ENCODE measurements around the gene LRGUK. TPM values are rescaled to one million over a fixed set of nuclear protein-coding genes. Genes with fewer than 3 reads are reported as not detected.

The LRGUK gene
- total RNA-seq, 4 donors from 2014 or later: 0.48 to 9.4 (median 3.3) TPM

- in situ Hi-C loops (cut with MboI; ENCODE audit: low pct_ligation_motif_present in 1 of 4, low pct_unique_long_range_greater_than_20kb in 1 of 4, low sequenced_read_pairs in 3 of 4): no loop called here
- H3K36me3 ChIP-seq: no peaks in the 10 kb centered on the region
- H3K4me1 ChIP-seq: no peaks in the 10 kb centered on the region
- no peak overlapping the region for H3K27ac ChIP-seq
- WGBS, 2 donors (ENCODE audit: low coverage in 1 of 2): 68 to 74% methylated on average over 2 of the region's 2 CpGs
- no peak for DNase-seq
- H3K4me3 ChIP-seq: no peak overlapping the region
- H3K27me3 ChIP-seq: no peaks in the 10 kb centered on the region
- no peaks in the 10 kb centered on the region for H3K9me3 ChIP-seq
- intact Hi-C loops (cut with DNase I; ENCODE audit: low total_unique reads): no loop called here
- TF ChIP-seq, protein P1, sequence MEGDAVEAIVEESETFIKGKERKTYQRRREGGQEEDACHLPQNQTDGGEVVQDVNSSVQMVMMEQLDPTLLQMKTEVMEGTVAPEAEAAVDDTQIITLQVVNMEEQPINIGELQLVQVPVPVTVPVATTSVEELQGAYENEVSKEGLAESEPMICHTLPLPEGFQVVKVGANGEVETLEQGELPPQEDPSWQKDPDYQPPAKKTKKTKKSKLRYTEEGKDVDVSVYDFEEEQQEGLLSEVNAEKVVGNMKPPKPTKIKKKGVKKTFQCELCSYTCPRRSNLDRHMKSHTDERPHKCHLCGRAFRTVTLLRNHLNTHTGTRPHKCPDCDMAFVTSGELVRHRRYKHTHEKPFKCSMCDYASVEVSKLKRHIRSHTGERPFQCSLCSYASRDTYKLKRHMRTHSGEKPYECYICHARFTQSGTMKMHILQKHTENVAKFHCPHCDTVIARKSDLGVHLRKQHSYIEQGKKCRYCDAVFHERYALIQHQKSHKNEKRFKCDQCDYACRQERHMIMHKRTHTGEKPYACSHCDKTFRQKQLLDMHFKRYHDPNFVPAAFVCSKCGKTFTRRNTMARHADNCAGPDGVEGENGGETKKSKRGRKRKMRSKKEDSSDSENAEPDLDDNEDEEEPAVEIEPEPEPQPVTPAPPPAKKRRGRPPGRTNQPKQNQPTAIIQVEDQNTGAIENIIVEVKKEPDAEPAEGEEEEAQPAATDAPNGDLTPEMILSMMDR (IDR thresholded peaks at IDR 0.05): no peak
- TF ChIP-seq POLR2A (IDR thresholded peaks at IDR 0.05) (no peak), EP300 (IDR thresholded peaks at IDR 0.05; ENCODE audit: low read depth) (no peak), POLR2AphosphoS5 (IDR thresholded peaks at IDR 0.05) (no peak)
Observed at GRCh38 chr7:134245253-134245652, 118.1 kb downstream of the LRGUK start.

DNA sequence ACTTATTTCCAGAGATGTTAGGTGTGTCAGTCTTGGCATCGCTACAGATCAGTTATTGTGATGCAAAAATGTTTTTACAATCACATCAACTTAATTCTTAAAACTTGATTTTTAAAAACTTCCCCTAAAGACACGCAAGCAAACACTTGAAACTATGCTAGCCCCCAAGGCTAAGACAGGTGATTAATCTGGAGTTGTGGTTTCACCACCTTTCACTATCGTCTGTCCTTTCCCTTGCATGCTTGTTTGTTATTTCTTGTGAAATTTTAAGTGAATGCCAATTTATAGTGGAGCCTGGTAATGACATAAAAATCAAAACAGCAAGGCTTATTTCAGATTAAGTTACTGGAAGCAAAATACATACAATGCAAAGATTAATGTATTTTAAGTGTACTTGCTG, 119.2 kb downstream of the LRGUK start:
- Histone ChIP-seq H3K4me1 (no peaks in the 10 kb centered on the region), H3K36me3 (no peaks in the 10 kb centered on the region), H3K9me3 (no peaks in the 10 kb centered on the region), H3K4me3 (no peak overlapping the region), H3K27me3 (no peaks in the 10 kb centered on the region), H3K27ac (no peak overlapping the region)
- 49 to 55% methylated on average over 3 of the region's 3 CpGs for WGBS, 2 donors (ENCODE audit: low coverage in 1 of 2)
- TF ChIP-seq, protein P1 (IDR thresholded peaks at IDR 0.05): no peak
- TF ChIP-seq POLR2A (IDR thresholded peaks at IDR 0.05) (no peak), EP300 (IDR thresholded peaks at IDR 0.05; ENCODE audit: low read depth) (no peak)
- intact Hi-C loops (cut with DNase I; ENCODE audit: low total_unique reads) (no loop called here), in situ Hi-C loops (cut with MboI; ENCODE audit: low pct_ligation_motif_present in 1 of 4, low pct_unique_long_range_greater_than_20kb in 1 of 4, low sequenced_read_pairs in 3 of 4) (no loop called here)
- DNase-seq: no peak

- Histone ChIP-seq H3K4me1 (no peaks in the 10 kb centered on the region), H3K9me3 (no peaks in the 10 kb centered on the region), H3K4me3 (no peak overlapping the region), H3K36me3 (no peaks in the 10 kb centered on the region), H3K27me3 (no peaks in the 10 kb centered on the region), H3K27ac (no peak overlapping the region)
- 85 to 94% methylated on average over 2 of the region's 2 CpGs for WGBS, 2 donors (ENCODE audit: low coverage in 1 of 2)
- intact Hi-C loops (cut with DNase I; ENCODE audit: low total_unique reads) (no loop called here), in situ Hi-C loops (cut with MboI; ENCODE audit: low pct_ligation_motif_present in 1 of 4, low pct_unique_long_range_greater_than_20kb in 1 of 4, low sequenced_read_pairs in 3 of 4) (no loop called here)
- TF ChIP-seq, protein P1 (IDR thresholded peaks at IDR 0.05): no peak
- TF ChIP-seq POLR2A (IDR thresholded peaks at IDR 0.05): no peak
- no peak for TF ChIP-seq POLR2AphosphoS5 (IDR thresholded peaks at IDR 0.05)
- no peak for TF ChIP-seq EP300 (IDR thresholded peaks at IDR 0.05; ENCODE audit: low read depth)
- no peak for DNase-seq
Observed at GRCh38 chr7:134246761-134247160, 119.6 kb downstream of the LRGUK start.

- H3K4me1 ChIP-seq: no peaks in the 10 kb centered on the region
- in situ Hi-C loops (cut with MboI; ENCODE audit: low pct_ligation_motif_present in 1 of 4, low pct_unique_long_range_greater_than_20kb in 1 of 4, low sequenced_read_pairs in 3 of 4) (no loop called here), intact Hi-C loops (cut with DNase I; ENCODE audit: low total_unique reads) (no loop called here)
- TF ChIP-seq, protein P1 (IDR thresholded peaks at IDR 0.05): no peak
- TF ChIP-seq POLR2AphosphoS5 (IDR thresholded peaks at IDR 0.05) (no peak), EP300 (IDR thresholded peaks at IDR 0.05; ENCODE audit: low read depth) (no peak), POLR2A (IDR thresholded peaks at IDR 0.05) (no peak)
- H3K4me3 ChIP-seq: no peak overlapping the region
- H3K27me3 ChIP-seq: no peaks in the 10 kb centered on the region
- 83 to 85% methylated on average over 3 of the region's 3 CpGs for WGBS, 2 donors (ENCODE audit: low coverage in 1 of 2)
- no peak overlapping the region for H3K27ac ChIP-seq
- no peak for DNase-seq
- no peaks in the 10 kb centered on the region for H3K36me3 ChIP-seq
- no peaks in the 10 kb centered on the region for H3K9me3 ChIP-seq
Observed at GRCh38 chr7:134248196-134248595, 121.1 kb downstream of the LRGUK start.

Measured in transverse colon (tissue), 4 donors.